Posterior vena cava (tissue), 2 donors: ENCODE measurements around the gene LRRC66. TPM values are rescaled to one million over a fixed set of nuclear protein-coding genes. Genes with fewer than 3 reads are reported as not detected.

Experiments
- DNase-seq: peaks from one replicate; pipeline ENCODE4 v3.0.0-alpha.2; 2020; ENCODE audit warnings: low spot score
- intact Hi-C, 2 donors: fragments of 100-400 bp; cut with DNase I; formaldehyde crosslinking; loops; one replicate each; pipeline versions ENCODE4 v1.14.1 to v1.14.2; 2022 to 2023
- long read RNA-seq, 2 donors: library from polyadenylated mRNA; unstranded; transcript quantifications; one replicate each; pipeline ENCODE4 v2.0.0, GENCODE V29; 2020 to 2021
- total RNA-seq, 2 donors: library from RNA; stranded (reverse); fragmentation: NEBNext Ultra II Directional; extraction: Animal tissue kit (Norgen Biotek cat#: 25700); gene quantifications; one replicate each; pipeline ENCODE4 v1.2.1, GENCODE V29; 2021
- donor health status: DM: yes; HTN: yes; CAD: no.
- donor health status: DM: yes; HTN: yes; CAD: no.

The LRRC66 gene, protein sequence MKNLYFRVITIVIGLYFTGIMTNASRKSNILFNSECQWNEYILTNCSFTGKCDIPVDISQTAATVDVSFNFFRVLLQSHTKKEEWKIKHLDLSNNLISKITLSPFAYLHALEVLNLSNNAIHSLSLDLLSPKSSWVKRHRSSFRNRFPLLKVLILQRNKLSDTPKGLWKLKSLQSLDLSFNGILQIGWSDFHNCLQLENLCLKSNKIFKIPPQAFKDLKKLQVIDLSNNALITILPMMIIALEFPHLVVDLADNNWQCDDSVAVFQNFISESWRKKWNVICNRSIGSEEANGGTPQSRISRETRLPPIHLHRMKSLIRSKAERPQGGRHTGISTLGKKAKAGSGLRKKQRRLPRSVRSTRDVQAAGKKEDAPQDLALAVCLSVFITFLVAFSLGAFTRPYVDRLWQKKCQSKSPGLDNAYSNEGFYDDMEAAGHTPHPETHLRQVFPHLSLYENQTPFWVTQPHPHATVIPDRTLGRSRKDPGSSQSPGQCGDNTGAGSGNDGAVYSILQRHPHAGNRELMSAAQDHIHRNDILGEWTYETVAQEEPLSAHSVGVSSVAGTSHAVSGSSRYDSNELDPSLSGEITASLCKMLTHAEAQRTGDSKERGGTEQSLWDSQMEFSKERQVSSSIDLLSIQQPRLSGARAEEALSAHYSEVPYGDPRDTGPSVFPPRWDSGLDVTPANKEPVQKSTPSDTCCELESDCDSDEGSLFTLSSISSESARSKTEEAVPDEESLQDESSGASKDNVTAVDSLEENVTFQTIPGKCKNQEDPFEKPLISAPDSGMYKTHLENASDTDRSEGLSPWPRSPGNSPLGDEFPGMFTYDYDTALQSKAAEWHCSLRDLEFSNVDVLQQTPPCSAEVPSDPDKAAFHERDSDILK
- under 1 TPM; 0.65 to 0.71 TPM for total RNA-seq
- long read RNA-seq, donor 1 = 0 reads
- long read RNA-seq, donor 2 = 0 reads

DNA sequence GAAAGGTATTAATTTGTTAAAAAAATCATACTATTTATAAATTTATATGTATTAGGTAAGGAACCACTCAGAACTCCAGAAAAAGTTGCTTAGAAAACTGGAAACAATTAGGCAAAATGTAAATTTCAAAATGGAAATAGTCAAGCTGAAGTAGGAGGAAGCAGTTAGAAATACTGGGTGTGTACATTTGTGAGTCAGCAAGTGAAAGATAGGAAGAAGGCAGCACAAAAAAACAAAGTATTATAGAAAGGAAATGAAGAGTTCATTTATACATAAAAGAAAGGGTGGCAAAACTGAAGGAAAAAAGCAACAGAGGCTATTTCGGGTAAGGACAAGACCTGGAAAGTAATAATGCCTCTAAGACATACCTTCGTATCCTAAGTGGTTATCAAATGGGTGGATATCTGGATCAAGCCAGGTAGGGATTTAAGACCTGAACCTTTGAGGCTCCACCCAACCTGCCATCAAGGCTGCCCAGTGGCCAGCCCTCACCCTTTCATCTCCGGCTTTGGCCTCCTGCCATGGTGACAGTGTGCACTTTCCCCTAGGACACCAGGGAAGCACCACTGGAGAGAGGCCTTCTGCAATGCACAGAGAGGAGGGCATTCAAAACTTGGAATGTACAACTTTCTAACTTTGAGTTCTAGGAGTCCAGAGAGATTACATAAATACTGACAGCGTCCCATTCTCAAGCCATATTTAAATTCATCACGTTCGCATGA lies at the start of gene LRRC66:
Gene LRRC66, minus strand, starts transcription at position 428 of the 722 bp plus-strand sequence. CDS start 2,750 bp downstream, outside the sequence.
- intact Hi-C loops = loop anchor here (10.0 kb wide), 2 partner anchors 115 to 125 kb away; no protein-coding TSS in a partner anchor
- DNase-seq = no peak

DNA sequence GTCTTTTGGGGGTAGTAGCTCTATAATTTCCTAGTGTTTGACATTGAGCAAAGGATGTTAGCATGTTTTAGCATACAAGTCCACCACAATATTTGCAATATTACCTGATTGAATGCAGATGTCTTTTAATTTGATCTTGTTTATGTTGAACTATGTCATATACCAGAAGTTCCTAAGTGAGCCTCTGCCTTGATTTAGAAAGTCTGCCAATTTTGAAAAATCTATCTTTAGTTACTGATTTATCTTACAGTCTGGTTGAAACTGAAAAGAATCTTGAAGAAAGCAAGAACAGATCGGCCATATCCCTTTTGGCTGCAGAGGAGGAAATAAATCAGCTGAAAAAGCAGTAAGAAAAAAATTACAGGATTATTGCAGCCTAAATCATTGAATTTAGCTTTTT lies 49.4 kb upstream of the LRRC66 start:
- DNase-seq = no peak
- intact Hi-C loops = no loop called here

DNA sequence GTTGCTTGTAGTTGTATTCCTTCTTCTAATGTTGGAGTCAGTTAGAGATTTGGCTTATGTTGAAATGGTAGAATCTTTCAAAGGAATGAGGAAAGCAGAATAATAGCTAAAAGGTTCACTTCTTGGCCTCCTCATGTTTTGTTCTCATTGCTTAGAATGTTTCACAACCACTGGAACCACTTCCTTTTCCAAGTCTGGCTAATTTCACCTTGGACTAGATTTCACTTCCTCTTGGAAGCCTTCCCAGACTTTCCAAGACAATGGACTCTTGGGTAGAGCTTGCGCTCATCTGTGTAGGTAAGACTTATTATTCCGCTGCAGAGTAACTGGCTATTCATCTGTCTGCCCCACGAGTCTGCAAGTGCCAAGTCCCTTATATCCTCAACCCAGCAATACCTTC lies 39.2 kb upstream of the LRRC66 start:
- intact Hi-C loops = no loop called here
- no peak for DNase-seq

GRCh38 chr4:52058275-52058674 lies 38.1 kb upstream of the LRRC66 start:
- intact Hi-C loops = no loop called here
- DNase-seq = no peak

DNA sequence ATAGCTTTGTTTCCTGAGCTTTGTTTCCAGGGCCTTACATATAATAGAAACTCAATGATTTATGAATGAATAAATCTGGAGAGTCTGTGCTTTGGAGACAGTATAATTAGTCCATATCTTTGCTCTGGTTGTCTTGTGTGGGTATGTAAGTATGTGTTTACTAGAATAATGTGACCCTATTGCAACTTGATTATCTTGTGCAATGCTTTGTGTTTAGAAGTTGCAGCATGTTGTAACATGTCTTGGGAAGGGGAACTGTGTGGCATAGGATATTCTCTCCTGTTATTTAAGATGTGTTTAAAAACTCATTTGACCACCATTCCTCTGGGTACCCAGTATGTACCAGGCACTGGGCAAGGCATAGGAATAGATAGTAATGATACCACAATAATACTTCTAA lies 37.0 kb upstream of the LRRC66 start:
- intact Hi-C loops = no loop called here
- no peak for DNase-seq

DNA sequence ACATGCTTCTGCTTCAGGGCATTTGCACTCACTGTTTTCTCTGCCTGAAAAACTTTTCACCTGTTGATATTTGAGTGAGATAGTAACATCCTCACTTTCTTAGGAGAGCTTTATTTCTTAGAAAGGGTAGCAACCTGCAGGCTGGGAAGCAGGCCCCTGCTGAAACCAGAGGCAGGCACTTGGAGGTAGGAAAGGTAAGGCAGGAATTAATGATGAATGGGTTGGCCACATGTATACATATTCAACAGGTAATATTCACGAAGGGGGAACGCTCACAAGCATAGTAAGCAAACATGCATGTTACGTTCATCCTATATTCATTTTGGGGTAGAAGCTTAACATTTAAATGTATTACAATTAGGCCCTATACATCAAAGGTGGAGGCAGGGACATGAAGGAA lies 34.1 kb upstream of the LRRC66 start:
- intact Hi-C loops = no loop called here
- DNase-seq = no peak

GRCh38 chr4:52052475-52052780 lies 32.3 kb upstream of the LRRC66 start:
- intact Hi-C loops = no loop called here
- DNase-seq = no peak

DNA sequence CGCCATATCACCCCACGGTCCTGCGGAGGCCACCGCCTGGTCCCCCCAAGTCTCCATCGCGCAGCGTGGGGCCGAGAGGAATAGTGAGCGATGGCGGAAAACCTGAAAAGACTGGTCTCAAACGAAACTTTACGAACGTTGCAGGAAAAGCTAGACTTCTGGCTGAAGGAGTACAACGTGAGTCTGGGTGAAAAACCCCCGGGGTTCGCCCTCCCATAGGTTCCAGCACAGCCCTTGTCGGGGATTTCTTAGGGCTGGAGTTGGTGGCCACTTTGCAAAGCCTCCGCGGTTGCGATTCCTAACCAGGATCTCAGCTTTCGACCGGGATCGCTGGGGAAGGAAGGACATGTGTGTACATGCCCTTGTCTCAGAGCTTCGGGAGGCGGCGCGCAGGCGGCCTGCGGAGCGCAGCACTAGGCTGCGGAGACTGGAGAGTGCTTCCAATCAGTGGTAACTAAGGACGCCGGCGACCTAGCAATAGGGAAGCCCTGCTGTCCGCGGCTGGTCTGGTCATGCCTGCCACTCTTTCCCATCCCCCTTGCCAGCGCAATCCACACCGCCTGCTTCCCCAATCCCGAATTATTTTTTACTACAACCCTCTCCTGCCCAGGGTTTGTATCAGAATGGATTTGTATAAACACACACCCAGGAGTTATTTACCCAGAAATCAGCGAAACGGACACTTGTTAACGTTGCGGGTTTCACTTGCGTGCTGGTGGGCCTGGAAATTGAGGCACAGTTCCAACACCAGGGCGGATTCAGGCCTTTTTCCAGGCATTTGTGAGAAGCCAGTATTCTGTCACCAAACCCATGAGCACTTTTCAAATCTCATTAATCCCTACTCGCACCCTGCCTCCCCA lies 31.7 kb upstream of the LRRC66 start:
- peak; percentile 87 for DNase-seq
- intact Hi-C loops = no loop called here

- intact Hi-C loops = no loop called here
- DNase-seq = peak; percentile 79
These were observed 31.1 kb upstream of the LRRC66 start, which contains the start of gene SPATA18 for GRCh38 chr4:52051213-52051614. TSS of gene SPATA18 (plus strand) at chr4:52051304. CDS start at chr4:52051705, 401 bp downstream.

GRCh38 chr4:52049266-52049665 lies 29.1 kb upstream of the LRRC66 start:
- intact Hi-C loops = loop anchor here in 1 of 2 donors (5.0 kb wide), 1 partner anchor 1063 kb away; no protein-coding TSS in a partner anchor
- DNase-seq = no peak

DNA sequence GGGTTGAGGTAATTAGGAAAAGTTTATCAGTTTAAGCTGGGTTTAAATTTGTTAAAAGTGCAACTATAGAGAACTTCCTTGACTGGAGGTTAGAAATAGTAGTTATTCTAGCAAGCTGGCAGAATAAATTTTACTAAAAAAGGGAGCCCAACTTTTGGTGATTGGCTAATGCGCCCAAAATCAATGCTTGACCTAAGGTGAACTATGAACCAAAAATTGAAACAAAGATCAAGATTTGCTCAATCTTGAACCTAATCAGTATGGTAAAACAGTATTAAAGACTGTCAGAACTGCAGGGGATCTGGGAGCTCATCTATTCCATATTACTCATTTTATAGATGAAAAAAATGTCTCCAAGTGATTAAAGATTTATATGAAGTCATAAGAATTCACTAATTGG lies 24.9 kb upstream of the LRRC66 start:
- no peak for DNase-seq
- intact Hi-C loops = loop anchor here in 1 of 2 donors (5.0 kb wide), 1 partner anchor 1067 kb away; no protein-coding TSS in a partner anchor

DNA sequence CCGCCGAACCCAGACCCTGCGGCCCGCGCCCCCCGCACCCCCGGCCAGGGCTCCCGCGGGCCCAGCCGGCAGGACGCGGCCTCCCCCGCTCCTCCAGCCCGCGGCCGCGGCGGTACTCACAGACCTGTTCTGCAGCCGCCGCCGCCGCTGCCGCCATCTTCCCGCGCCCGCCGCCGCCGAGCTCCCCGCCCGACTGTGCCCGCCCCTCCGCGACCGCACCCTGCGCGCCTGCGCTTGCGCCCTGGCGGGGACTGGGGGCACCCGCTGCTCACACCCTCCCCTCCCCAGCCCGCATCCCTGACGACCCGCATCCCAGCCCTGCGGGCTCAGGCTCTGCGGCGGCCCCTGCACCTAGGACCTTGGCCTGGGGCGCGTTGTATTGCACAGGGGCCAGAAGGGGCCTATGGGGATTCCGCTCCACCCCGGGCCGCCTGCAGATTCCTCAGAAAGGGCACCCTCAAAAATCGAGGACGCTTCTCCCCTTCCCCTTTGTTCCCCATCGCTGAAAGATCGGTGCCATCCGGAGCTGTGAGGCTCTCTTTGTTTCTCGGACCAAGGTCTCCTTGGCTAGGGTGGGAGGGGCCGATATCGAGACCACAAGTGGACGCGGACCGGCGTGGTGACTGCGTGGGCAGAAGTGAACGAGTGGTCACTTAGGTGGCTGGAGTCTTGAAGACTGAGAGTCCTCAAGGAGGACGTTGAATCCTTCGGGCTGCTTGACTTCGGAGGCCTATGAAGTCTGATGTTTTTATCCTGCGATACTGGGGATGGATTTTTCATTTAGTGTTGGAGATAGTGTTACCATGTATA lies 18.1 kb upstream of the LRRC66 start, which contains the start of gene SGCB:
Gene SGCB, minus strand, starts transcription at position 197 of the 810 bp plus-strand sequence. Its CDS starts 40 bp downstream, at position 157.
- peak; percentile 86 for DNase-seq
- intact Hi-C loops = no loop called here

DNA sequence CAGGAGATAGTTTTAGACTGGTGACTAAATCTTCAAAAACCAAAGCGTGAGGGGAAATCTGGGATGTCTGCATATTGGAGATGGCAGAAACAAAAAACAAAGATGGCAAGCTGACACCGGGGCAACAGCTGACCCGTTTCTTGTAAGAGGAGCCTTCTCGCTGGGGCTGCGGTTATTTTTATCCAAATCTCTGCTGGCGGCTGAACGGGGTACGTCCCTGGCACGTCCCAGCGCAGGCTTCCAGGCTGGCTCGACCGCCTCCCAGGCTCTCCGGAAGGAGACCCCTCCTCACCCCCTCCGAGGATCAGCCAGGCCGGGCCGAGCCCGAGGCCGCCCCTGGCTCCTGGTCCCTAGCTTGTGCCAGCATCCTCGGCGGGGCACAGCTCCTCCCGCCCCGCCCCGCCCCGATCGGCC lies 17.5 kb upstream of the LRRC66 start:
- DNase-seq = peak; percentile 80
- intact Hi-C loops = no loop called here

GRCh38 chr4:52036886-52037530 lies 16.8 kb upstream of the LRRC66 start:
- intact Hi-C loops = no loop called here
- DNase-seq = no peak

GRCh38 chr4:52035190-52035589 lies 15.0 kb upstream of the LRRC66 start:
- no peak for DNase-seq
- intact Hi-C loops = no loop called here

DNA sequence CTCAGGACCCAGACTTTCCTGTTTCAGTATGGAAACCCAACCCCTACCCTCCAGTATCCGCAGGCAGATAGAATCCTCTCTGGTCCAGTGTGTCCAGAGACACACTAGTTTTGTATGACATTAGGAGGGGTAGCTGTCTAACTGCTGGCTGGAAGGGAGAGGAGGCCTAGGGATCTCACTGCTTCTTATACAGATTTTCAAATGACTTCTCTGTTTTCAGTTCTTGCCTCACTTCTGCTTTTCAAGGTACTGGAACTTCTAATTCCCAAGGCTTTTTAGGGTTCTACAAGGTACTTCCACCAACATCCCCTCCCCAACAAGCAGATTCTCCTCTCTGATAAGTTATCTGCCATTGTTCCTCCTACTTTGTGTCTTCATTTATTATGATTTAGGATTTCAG lies 11.8 kb upstream of the LRRC66 start:
- intact Hi-C loops = no loop called here

GRCh38 chr4:52028970-52029369 lies 8.8 kb upstream of the LRRC66 start:
- DNase-seq = no peak
- intact Hi-C loops = loop anchor here (10.0 kb wide), 2 partner anchors 124 to 134 kb away; no protein-coding TSS in a partner anchor

More for the DNA sequence above, 11.8 kb upstream of the LRRC66 start:
- no peak for DNase-seq
